ENCODE results near the gene BOD1.

DNA sequence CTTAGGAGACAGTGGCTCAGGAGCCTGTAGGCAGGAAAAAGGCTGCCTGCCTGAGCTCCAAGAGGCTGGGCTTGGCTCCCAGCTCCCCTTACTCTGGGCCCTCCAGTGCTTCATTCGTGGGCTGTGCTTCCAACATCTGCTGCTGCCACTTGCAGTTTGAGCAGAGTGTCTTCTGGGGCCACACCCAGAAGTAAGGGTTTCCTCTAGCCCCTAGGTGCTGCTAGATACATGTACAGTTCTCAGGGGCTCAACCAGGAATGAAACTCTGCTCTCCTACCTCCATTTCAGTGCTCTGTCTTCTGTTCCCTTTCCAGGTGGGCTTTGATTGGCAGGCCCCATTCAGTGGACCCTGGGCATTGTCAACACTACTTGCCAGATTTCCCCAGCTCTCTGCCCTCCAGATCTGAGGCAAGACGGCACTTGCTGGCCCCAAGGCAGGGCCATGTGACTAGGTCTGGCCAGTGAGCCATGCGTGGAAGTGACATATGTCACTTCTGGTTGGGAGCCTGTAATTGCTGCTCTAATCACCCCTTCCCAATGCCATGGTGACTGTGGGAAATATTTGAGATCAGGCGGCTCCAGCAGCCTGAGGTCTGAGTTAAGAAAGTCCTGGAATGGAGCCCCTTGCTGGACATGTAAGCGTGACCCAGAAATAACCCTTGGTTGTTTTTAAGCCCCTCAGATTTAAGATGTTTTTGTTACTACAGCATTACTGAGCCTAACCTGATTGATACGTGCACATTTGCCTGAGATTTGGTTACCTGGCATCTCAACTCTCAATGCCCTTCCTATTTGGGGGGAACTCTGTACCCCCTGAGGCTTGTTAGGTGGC lies 9.4 kb upstream of the BOD1 start:
- TF ChIP-seq, protein P1, sequence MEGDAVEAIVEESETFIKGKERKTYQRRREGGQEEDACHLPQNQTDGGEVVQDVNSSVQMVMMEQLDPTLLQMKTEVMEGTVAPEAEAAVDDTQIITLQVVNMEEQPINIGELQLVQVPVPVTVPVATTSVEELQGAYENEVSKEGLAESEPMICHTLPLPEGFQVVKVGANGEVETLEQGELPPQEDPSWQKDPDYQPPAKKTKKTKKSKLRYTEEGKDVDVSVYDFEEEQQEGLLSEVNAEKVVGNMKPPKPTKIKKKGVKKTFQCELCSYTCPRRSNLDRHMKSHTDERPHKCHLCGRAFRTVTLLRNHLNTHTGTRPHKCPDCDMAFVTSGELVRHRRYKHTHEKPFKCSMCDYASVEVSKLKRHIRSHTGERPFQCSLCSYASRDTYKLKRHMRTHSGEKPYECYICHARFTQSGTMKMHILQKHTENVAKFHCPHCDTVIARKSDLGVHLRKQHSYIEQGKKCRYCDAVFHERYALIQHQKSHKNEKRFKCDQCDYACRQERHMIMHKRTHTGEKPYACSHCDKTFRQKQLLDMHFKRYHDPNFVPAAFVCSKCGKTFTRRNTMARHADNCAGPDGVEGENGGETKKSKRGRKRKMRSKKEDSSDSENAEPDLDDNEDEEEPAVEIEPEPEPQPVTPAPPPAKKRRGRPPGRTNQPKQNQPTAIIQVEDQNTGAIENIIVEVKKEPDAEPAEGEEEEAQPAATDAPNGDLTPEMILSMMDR (IDR thresholded peaks at IDR 0.05): peak in 1 of 6 experiments; percentile 11
- TF ChIP-seq POLR2A (IDR thresholded peaks at IDR 0.05): no peak

All from thyroid gland (tissue), 4 donors.